ENCODE results near the gene BAZ1A.

- TF ChIP-seq JUND (IDR thresholded peaks at IDR 0.05), result no peak
- TF ChIP-seq CTCF (IDR thresholded peaks at IDR 0.05 in 2 of 3, conservative IDR thresholded peaks at IDR 0.05 in 1 of 3; ENCODE audit: borderline replicate concordance in 1 of 3, insufficient read depth in 1 of 3, low read depth in 2 of 3, low read length in 2 of 3), result no peak
- TF ChIP-seq YY1 (IDR thresholded peaks at IDR 0.05; ENCODE audit: extremely low read depth, insufficient replicate concordance, low read depth, low read length), result no peak
- no peak for TF ChIP-seq POLR2A (IDR thresholded peaks at IDR 0.05; ENCODE audit: borderline replicate concordance, extremely low read depth, insufficient read depth, insufficient read length)
Observed at GRCh38 chr14:34710744-34711143, 164.4 kb downstream of the BAZ1A start.

Data from HCT116 (cell line).